ENCODE measurements around the gene HCK.

DNA sequence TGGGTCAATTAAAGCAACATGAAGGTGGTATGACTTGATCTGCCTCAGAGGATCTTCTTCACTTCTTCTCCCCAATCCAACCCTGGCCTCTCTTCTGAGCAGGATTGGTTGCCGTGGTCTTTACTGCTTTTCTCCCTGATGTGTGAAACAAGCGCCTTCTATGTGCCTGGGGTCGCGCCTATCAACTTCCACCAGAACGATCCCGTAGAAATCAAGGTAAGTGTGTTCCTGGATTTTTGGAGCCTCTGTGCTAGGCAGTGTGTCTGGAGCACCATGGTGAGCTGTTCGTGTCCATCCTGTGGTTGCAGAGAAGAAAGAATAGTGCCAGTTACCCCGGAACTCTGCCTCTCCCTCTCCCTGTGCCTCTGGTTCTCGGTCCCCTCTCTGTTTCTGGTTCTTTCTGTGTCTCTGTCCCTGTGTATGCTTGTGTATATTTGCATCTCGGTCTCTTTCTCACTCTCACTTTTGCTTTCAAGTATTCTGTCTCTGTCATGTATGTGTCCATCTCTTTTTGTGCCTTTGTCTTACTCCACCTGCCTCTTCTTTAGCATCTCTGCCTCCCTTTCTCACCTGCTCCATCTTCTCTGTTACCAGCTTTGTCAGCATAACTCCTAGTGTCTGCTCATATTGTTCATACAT, 81.0 kb downstream of the HCK start:
- TF ChIP-seq, protein P1, sequence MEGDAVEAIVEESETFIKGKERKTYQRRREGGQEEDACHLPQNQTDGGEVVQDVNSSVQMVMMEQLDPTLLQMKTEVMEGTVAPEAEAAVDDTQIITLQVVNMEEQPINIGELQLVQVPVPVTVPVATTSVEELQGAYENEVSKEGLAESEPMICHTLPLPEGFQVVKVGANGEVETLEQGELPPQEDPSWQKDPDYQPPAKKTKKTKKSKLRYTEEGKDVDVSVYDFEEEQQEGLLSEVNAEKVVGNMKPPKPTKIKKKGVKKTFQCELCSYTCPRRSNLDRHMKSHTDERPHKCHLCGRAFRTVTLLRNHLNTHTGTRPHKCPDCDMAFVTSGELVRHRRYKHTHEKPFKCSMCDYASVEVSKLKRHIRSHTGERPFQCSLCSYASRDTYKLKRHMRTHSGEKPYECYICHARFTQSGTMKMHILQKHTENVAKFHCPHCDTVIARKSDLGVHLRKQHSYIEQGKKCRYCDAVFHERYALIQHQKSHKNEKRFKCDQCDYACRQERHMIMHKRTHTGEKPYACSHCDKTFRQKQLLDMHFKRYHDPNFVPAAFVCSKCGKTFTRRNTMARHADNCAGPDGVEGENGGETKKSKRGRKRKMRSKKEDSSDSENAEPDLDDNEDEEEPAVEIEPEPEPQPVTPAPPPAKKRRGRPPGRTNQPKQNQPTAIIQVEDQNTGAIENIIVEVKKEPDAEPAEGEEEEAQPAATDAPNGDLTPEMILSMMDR (IDR thresholded peaks at IDR 0.05), result no peak
- TF ChIP-seq EP300 (IDR thresholded peaks at IDR 0.05), result no peak

Measured in sigmoid colon (tissue), 4 donors.